Upper lobe of right lung (tissue), 1 donor: ENCODE measurements around the gene INF2. TPM values are rescaled to one million over a fixed set of nuclear protein-coding genes. Genes with fewer than 3 reads are reported as not detected.

ENCODE experiments used
- ATAC-seq: fragments of 200-7000 bp; cut with Tn5 transposase; one replicate; pipeline ENCODE4 v1.9.1; 2020; ENCODE audit warnings: mild to moderate bottlenecking, moderate library complexity
- DNase-seq: peaks from one replicate; pipeline ENCODE4 v3.0.0-alpha.2; 2020
- H3K27ac ChIP-seq: fragments of 200-600 bp; one replicate; pipeline ENCODE4 v1.8.0; 2022
- H3K27me3 ChIP-seq: fragments of 200-600 bp; one replicate; pipeline ENCODE4 v1.8.0; 2022; ENCODE audit warnings: mild to moderate bottlenecking
- H3K36me3 ChIP-seq: fragments of 200-600 bp; one replicate; pipeline ENCODE4 v1.8.0; 2022
- H3K4me1 ChIP-seq: fragments of 200-600 bp; one replicate; pipeline ENCODE4 v1.8.0; 2022
- H3K4me3 ChIP-seq: fragments of 200-600 bp; one replicate; pipeline ENCODE4 v1.8.0; 2022; ENCODE audit warnings: mild to moderate bottlenecking
- H3K9me3 ChIP-seq: fragments of 200-600 bp; one replicate; pipeline ENCODE4 v1.8.0; 2022
- CTCF ChIP-seq: fragments of 200-600 bp; IDR thresholded peaks from one replicate; pipeline ENCODE4 v1.8.0; 2022; ENCODE audit warnings: antibody characterized with exemption
- intact Hi-C: fragments of 100-400 bp; cut with DNase I; formaldehyde crosslinking; loops from one replicate; pipeline ENCODE4 v1.11.0; 2022
- total RNA-seq: library from RNA; stranded (reverse); fragmentation: NEBNext Ultra II Directional; extraction: Animal tissue kit (Norgen Biotek cat#: 25700); gene quantifications from one replicate; pipeline ENCODE4 v1.2.1, GENCODE V29; 2021
- donor health status: DM: no; HTN: yes; CAD: no; lungs with severe emphysema.

The INF2 gene
- total RNA-seq, 1 donor from 2014 or later: 117 TPM

DNA sequence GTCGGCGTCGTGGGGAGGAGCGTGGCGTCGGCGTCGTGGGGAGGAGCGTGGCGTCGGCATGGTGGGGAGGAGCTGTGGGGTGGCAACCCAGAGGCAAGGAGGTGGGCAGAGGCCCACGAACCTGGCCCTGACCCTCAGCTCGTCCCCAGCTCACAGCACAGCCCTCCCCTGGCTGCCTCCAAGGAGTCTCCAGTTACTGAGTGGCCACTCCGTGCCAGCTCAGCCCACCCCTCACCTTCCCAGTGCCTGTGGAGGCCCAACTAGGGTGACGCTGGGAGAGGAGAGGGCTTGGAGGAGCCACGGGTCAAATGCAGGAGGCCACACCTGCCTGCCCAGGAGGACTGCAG is 40.4 kb downstream of the INF2 start:
- Histone ChIP-seq H3K27ac (no peak overlapping the region), H3K4me3 (no peak overlapping the region), H3K4me1 (peaks cover 10% of the 10 kb centered on the region), H3K36me3 (no peaks in the 10 kb centered on the region), H3K9me3 (no peaks in the 10 kb centered on the region), H3K27me3 (no peaks in the 10 kb centered on the region)
- no peak for TF ChIP-seq CTCF
- intact Hi-C loops: no loop called here
- ATAC-seq: no peak
- DNase-seq: no peak

DNA sequence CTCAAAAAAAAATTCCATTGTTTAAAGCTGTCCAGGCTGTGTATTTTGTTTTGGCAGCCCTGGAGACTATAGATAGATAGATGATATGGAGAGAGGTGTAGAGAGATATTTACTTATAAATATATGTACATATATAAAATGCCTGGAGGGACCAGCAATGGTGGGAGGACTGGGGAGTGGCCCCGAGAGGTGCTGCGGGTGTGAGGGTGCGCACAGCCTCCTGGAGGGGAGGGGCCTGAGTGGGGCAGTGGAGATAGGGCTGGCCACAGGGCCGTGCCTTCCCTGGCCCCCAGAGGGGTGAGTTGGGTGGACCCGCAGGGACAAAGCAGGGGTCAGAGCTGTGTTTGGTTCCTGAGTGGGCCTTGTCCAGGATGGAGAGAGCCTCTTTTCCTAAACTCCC is 41.1 kb downstream of the INF2 start:
- TF ChIP-seq CTCF: no peak
- no peak overlapping the region for H3K27ac ChIP-seq
- peaks cover 9% of the 10 kb centered on the region for H3K4me1 ChIP-seq
- no peaks in the 10 kb centered on the region for H3K9me3 ChIP-seq
- no peaks in the 10 kb centered on the region for H3K27me3 ChIP-seq
- intact Hi-C loops: no loop called here
- ATAC-seq: no peak
- DNase-seq: no peak
- no peaks in the 10 kb centered on the region for H3K36me3 ChIP-seq
- no peak overlapping the region for H3K4me3 ChIP-seq

GRCh38 chr14:104731320-104732294 is 42.2 kb downstream of the INF2 start:
- Histone ChIP-seq H3K4me3 (no peak overlapping the region), H3K9me3 (no peaks in the 10 kb centered on the region), H3K27ac (no peak overlapping the region), H3K4me1 (peaks cover 21% of the 10 kb centered on the region), H3K36me3 (no peaks in the 10 kb centered on the region), H3K27me3 (no peaks in the 10 kb centered on the region)
- intact Hi-C loops: no loop called here
- no peak for DNase-seq
- no peak for ATAC-seq
- TF ChIP-seq CTCF: peak; percentile 27

DNA sequence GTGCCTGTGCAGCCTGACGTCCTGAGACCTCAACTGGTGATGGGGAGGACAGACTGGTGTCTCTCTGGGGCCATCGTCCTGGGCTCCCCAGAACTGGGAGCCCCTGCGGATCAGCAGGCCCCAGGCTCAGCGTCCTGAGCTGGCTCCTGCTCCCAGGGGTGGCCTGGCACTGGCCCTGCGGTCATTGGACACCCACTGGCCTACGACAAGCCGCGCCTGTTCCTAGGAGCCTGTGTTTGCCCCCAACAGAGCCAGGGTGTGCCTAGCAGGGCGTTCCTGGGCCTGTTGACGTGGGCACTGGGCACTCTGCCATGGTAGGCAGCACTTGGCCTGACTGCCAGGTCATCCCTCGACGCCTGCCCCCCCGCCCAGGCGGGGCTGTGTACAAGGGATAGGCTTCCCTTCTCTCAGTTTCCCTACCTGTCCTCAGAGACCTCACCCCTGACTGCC is 43.0 kb downstream of the INF2 start:
- peak; percentile 87 for DNase-seq
- no peak overlapping the region for H3K27ac ChIP-seq
- no peak for TF ChIP-seq CTCF

DNA sequence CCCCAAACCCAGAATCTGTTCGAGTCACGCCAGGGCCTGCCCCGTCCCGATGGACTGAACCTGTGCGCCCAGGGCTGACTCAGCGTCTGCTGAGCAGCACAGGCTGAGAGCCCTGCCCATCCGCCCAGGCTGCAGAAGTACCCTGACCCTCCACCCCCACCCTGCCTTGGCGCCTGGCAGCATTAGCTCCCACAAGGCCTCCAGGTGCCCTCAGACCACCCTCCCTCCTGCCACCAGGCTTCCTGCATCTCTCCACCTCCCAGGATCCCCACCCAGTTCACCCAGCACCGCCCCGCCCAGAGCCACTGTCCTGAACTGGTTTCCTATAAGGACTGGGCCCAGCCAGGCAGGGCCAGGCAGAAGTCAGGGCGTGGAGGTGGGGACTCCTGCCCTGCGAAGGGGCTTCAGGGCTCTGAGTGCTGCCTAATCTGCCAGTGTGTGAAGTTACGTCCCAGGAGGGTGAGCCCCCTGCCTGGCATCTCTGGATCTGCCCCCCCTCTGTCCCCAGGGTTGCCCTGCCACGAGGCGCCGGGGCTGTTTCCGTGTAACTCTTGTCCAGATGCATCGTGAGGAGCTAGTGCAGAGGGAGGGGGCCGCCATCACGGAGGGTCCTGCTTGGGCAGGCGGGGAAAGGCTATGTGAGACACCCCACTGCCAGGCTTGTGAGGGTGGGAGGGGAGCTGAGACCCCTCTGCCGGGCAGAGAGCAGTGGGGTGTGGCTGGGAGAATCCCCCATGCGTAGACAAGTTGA is 43.7 kb downstream of the INF2 start:
- intact Hi-C loops: no loop called here
- no peaks in the 10 kb centered on the region for H3K9me3 ChIP-seq
- no peak overlapping the region for H3K27ac ChIP-seq
- peaks cover 28% of the 10 kb centered on the region for H3K4me1 ChIP-seq
- peak; percentile 1 for ATAC-seq
- no peak for DNase-seq
- H3K4me3 ChIP-seq: no peak overlapping the region
- no peak for TF ChIP-seq CTCF
- H3K27me3 ChIP-seq: no peaks in the 10 kb centered on the region
- H3K36me3 ChIP-seq: no peaks in the 10 kb centered on the region

More for the DNA sequence above, 43.0 kb downstream of the INF2 start:
- H3K4me1 ChIP-seq: peaks cover 28% of the 10 kb centered on the region
- no peaks in the 10 kb centered on the region for H3K27me3 ChIP-seq
- H3K4me3 ChIP-seq: no peak overlapping the region
- ATAC-seq: peak; percentile 36
- intact Hi-C loops: no loop called here
- no peaks in the 10 kb centered on the region for H3K9me3 ChIP-seq
- no peaks in the 10 kb centered on the region for H3K36me3 ChIP-seq
